Suprapubic skin (tissue), 4 donors: ENCODE measurements around the gene RGS9BP. TPM values are rescaled to one million over a fixed set of nuclear protein-coding genes. Genes with fewer than 3 reads are reported as not detected.

ENCODE experiments used
- DNase-seq, 2 donors: peaks; one replicate each; pipeline ENCODE4 v3.0.0-alpha.2; 2019; ENCODE audit warnings: low spot score in 2 of 2
- H3K27ac ChIP-seq: fragments of 200-600 bp; sonication (generic); one replicate; pipeline ENCODE4 v1.5.1; 2019
- H3K27me3 ChIP-seq: fragments of 200-600 bp; sonication (generic); one replicate; pipeline ENCODE4 v1.5.1; 2019
- H3K36me3 ChIP-seq: fragments of 200-600 bp; sonication (generic); one replicate; pipeline ENCODE4 v1.5.1; 2019
- H3K4me1 ChIP-seq: fragments of 200-600 bp; sonication (generic); one replicate; pipeline ENCODE4 v1.5.1; 2019
- H3K4me3 ChIP-seq: fragments of 200-600 bp; sonication (generic); one replicate; pipeline ENCODE4 v1.5.1; 2019; ENCODE audit warnings: mild to moderate bottlenecking
- H3K9me3 ChIP-seq: fragments of 200-600 bp; sonication (generic); one replicate; pipeline ENCODE4 v1.5.1; 2019
- EP300 ChIP-seq: sonication (generic); formaldehyde crosslinking; IDR thresholded peaks from one replicate; pipeline ENCODE4 v1.6.1; 2017; ENCODE audit warnings: antibody characterized with exemption
- POLR2A ChIP-seq, 2 donors: fragments of 450-650 bp; IDR thresholded peaks; one replicate each; pipeline ENCODE4 v1.6.1; 2017; ENCODE audit warnings: antibody characterized with exemption in 2 of 2, mild to moderate bottlenecking in 2 of 2, moderate library complexity in 2 of 2
- POLR2AphosphoS5 ChIP-seq, 3 donors: sonication (generic); formaldehyde crosslinking; IDR thresholded peaks; one replicate each; pipeline ENCODE4 v1.6.1; 2017; ENCODE audit warnings: antibody characterized with exemption in 3 of 3
- WGBS: methylation state at CpG from one replicate; pipeline ENCODE4 v1.1.5; 2018; 5-methylcytosine and 5-hydroxymethylcytosine counted together
- total RNA-seq, 4 donors: library from RNA; depleted of rRNA; stranded (reverse); fragments of >200 nt; gene quantifications; one replicate each; pipeline ENCODE4 v1.1.0, GENCODE V29; 2016
- TF ChIP-seq, protein P1 (sequence below), 2 donors: fragments of 200-600 bp in 1 of 2; fragments of 450-650 bp in 1 of 2; sonication (generic) in 1 of 2; IDR thresholded peaks; one replicate each; pipeline ENCODE4 v1.5.1; 2016 to 2019; ENCODE audit warnings: antibody characterized with exemption in 2 of 2, mild to moderate bottlenecking in 1 of 2, moderate library complexity in 1 of 2

The RGS9BP gene
- total RNA-seq, 4 donors from 2014 or later, result 0.72 to 3.8 (median 1.3) TPM

DNA sequence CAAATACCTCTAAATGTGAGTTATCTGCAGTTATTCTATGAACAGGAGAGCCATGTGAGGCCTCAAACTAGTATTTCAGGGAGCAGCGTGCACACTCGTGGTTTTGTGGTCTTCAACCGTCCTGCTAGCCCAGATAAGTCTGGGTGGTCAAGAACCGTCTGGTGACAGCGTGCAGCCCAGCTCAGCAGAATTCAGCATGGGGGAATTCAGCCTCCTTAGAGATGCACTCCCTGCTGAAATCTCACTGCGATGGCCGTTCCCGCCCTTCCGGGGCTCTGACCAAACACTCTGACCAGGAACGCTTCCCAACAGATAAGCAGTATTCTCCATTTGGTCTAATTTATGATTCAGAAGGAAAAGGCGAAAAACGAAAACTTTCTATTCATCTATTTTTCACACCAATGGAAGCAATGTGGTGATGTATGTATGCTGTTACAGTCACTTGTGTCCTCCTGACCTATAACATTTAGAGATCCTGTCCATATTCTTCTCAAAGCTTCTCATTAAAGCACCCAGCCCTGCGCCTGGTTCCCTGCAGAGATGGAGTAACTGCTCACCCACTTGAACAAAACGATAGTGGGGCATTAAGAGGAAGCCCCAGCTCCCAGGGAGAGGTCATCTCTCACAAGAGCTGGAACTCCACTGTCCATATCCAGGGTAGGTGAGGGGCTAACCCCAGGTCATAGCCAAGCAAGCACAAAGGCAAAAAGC is 3.6 kb upstream of the RGS9BP start:
- no peak for DNase-seq
- WGBS, result 76% methylated on average over 14 of the region's 14 CpGs
- Histone ChIP-seq H3K4me3 (no peak overlapping the region), H3K4me1 (peaks cover 50% of the 10 kb centered on the region), H3K9me3 (no peaks in the 10 kb centered on the region), H3K27ac (no peak overlapping the region), H3K36me3 (no peaks in the 10 kb centered on the region), H3K27me3 (peaks cover 13% of the 10 kb centered on the region)
- TF ChIP-seq POLR2AphosphoS5 (IDR thresholded peaks at IDR 0.05) (no peak), EP300 (no peak), POLR2A (IDR thresholded peaks at IDR 0.05) (no peak)
- TF ChIP-seq, protein P1, sequence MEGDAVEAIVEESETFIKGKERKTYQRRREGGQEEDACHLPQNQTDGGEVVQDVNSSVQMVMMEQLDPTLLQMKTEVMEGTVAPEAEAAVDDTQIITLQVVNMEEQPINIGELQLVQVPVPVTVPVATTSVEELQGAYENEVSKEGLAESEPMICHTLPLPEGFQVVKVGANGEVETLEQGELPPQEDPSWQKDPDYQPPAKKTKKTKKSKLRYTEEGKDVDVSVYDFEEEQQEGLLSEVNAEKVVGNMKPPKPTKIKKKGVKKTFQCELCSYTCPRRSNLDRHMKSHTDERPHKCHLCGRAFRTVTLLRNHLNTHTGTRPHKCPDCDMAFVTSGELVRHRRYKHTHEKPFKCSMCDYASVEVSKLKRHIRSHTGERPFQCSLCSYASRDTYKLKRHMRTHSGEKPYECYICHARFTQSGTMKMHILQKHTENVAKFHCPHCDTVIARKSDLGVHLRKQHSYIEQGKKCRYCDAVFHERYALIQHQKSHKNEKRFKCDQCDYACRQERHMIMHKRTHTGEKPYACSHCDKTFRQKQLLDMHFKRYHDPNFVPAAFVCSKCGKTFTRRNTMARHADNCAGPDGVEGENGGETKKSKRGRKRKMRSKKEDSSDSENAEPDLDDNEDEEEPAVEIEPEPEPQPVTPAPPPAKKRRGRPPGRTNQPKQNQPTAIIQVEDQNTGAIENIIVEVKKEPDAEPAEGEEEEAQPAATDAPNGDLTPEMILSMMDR (IDR thresholded peaks at IDR 0.05), result no peak

DNA sequence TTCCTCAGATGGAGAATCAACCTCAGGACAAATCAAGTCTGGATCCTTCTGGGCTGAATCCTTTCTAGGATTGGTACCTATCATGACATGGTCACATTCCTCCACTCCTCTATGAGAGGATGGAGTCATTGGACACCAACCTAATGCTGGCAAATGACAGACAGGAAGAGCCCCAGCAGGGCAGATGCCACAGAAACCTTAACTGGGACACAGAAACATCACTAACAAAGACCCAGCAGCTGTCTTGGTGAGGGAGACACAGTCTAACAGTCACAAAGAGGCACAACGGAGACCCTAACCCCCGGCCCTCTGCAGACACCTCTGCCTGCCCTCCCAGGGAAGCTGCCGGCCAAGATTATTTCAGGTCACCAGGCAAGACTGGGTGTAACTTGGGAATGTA is 2.8 kb upstream of the RGS9BP start:
- Histone ChIP-seq H3K36me3 (no peaks in the 10 kb centered on the region), H3K4me3 (no peak overlapping the region), H3K27me3 (peaks cover 18% of the 10 kb centered on the region), H3K9me3 (no peaks in the 10 kb centered on the region), H3K27ac (no peak overlapping the region), H3K4me1 (peaks cover 50% of the 10 kb centered on the region)
- DNase-seq, result no peak
- TF ChIP-seq EP300 (no peak), POLR2A (IDR thresholded peaks at IDR 0.05) (no peak)
- TF ChIP-seq, protein P1 (IDR thresholded peaks at IDR 0.05), result no peak
- WGBS, result 69% methylated on average over 2 of the region's 3 CpGs

DNA sequence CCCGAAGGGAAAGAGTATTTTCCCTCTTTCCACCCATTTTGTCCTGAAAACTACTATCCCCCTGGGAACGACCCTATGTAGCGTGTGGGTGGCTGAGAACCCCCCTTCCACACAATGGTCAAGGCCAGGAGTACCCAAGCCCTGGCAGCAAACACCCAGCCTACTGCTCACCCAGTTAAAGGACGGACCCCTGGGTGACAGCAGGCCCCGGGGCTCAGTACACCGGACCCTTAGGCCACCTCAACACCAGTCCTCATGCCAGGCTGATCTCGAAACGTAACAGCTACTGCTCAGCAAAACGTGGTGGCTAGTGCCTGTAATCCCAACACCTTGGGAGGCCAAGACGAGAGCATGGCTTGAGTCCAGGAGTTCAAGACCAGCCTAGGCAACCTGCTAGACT is 2.1 kb upstream of the RGS9BP start:
- TF ChIP-seq POLR2A (IDR thresholded peaks at IDR 0.05), result no peak
- no peak for TF ChIP-seq EP300
- TF ChIP-seq POLR2AphosphoS5 (IDR thresholded peaks at IDR 0.05), result no peak
- TF ChIP-seq, protein P1 (IDR thresholded peaks at IDR 0.05), result no peak
- Histone ChIP-seq H3K27me3 (peaks cover 18% of the 10 kb centered on the region), H3K4me1 (peaks cover 50% of the 10 kb centered on the region), H3K36me3 (no peaks in the 10 kb centered on the region), H3K9me3 (no peaks in the 10 kb centered on the region), H3K4me3 (peak overlapping the region; percentile 79), H3K27ac (no peak overlapping the region)
- DNase-seq, result no peak
- 69% methylated on average over 6 of the region's 10 CpGs for WGBS

DNA sequence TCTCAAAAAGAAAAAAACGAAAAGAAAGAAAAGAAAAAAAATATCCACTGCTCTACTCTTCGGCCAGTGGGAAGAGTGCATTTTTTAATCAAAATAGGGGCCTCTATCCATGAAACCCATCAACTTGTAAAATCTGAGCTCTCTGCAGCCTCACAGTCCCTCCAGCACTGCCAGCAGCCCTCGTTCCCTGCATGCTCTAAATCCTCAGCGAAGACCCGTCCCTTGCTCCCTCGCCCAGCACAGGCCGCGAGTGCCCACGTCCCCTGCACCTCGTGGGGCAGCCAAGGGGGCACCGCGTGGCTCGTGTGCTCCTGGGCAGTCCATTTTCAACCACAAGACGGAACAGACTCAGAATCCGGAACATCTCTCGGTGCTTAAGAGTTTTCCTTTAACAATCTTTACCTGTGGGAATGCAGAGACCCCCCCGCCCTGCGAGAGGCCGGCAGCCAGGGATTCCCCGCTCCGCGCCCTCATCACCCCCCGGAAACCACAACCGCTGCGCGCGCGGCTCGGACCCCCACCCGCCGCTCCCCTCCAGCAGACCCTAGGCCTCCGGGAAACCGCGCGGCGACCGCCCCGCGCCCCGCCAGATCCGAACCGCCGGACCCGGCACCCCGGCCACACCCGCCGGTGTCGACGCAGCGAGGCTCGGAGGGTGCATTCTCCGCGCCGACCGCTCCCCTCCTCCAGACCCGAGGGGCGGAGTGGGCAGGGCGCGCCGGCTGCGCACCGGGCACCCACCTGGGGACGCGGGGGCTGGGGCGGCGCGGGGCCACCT is 1.3 kb upstream of the RGS9BP start:
- DNase-seq, result no peak
- 2% methylated on average over 35 of the region's 67 CpGs for WGBS
- Histone ChIP-seq H3K27me3 (peaks cover 18% of the 10 kb centered on the region), H3K4me3 (peak overlapping the region; percentile 79), H3K36me3 (no peaks in the 10 kb centered on the region), H3K4me1 (peaks cover 50% of the 10 kb centered on the region), H3K27ac (peak overlapping the region; percentile 75), H3K9me3 (no peaks in the 10 kb centered on the region)
- TF ChIP-seq EP300 (no peak), POLR2AphosphoS5 (IDR thresholded peaks at IDR 0.05) (no peak), POLR2A (IDR thresholded peaks at IDR 0.05) (no peak)
- TF ChIP-seq, protein P1 (IDR thresholded peaks at IDR 0.05), result no peak
